Mesothelial cell of epicardium (in vitro differentiated cells): ENCODE measurements around the gene AIDA. TPM values are rescaled to one million over a fixed set of nuclear protein-coding genes. Genes with fewer than 3 reads are reported as not detected.

Experiments used
- DNase-seq, 2 experiments: peaks; one replicate each; pipeline ENCODE4 v3.0.0; 2021; ENCODE audit warnings: low spot score in 2 of 2; ENCODE audit not compliant: unreplicated experiment in 2 of 2
- H3K27ac Mint-ChIP-seq: 2 replicates; pipeline ENCODE4 v1.8.0; 2021; ENCODE audit warnings: mixed read lengths
- H3K27me3 Mint-ChIP-seq: 2 replicates; pipeline ENCODE4 v1.8.0; 2021; ENCODE audit warnings: low read depth, mixed read lengths
- H3K36me3 Mint-ChIP-seq: 2 replicates; pipeline ENCODE4 v1.8.0; 2021; ENCODE audit warnings: mixed read lengths
- H3K4me1 Mint-ChIP-seq: 2 replicates; pipeline ENCODE4 v1.8.0; 2021; ENCODE audit warnings: mixed read lengths
- H3K4me3 Mint-ChIP-seq: 2 replicates; pipeline ENCODE4 v1.8.0; 2021; ENCODE audit warnings: mild to moderate bottlenecking, moderate library complexity, mixed read lengths
- H3K9me3 Mint-ChIP-seq: 2 replicates; pipeline ENCODE4 v1.8.0; 2021; ENCODE audit warnings: mixed read lengths
- CTCF ChIP-seq: fragments of 200-600 bp; sonication (generic); IDR thresholded peaks from one replicate; pipeline ENCODE4 v1.5.0; 2021; ENCODE audit warnings: antibody characterized with exemption; ENCODE audit not compliant: unreplicated experiment
- total RNA-seq: library from RNA; stranded (reverse); gene quantifications from 3 replicates; pipeline ENCODE4 v1.2.1, GENCODE V29; 2021

AIDA gene
- total RNA-seq, 1 donor from 2014 or later = 38.6 TPM

GRCh38 chr1:222627232-222627631 lies 85.1 kb downstream of the AIDA start:
- H3K27me3 Mint-ChIP-seq = no peaks in the 10 kb centered on the region
- H3K4me3 Mint-ChIP-seq = no peak overlapping the region
- TF ChIP-seq CTCF = no peak
- peaks cover 53% of the 10 kb centered on the region for H3K36me3 Mint-ChIP-seq
- H3K4me1 Mint-ChIP-seq = peaks cover 5% of the 10 kb centered on the region
- H3K27ac Mint-ChIP-seq = no peak overlapping the region
- DNase-seq = no peak
- no peaks in the 10 kb centered on the region for H3K9me3 Mint-ChIP-seq

GRCh38 chr1:222624214-222624613 lies 88.1 kb downstream of the AIDA start:
- H3K4me1 Mint-ChIP-seq = peaks cover 24% of the 10 kb centered on the region
- TF ChIP-seq CTCF = no peak
- H3K27me3 Mint-ChIP-seq = no peaks in the 10 kb centered on the region
- no peak overlapping the region for H3K4me3 Mint-ChIP-seq
- no peak for DNase-seq
- no peaks in the 10 kb centered on the region for H3K9me3 Mint-ChIP-seq
- no peak overlapping the region for H3K27ac Mint-ChIP-seq
- peaks cover 46% of the 10 kb centered on the region for H3K36me3 Mint-ChIP-seq

GRCh38 chr1:222623458-222623857 lies 88.8 kb downstream of the AIDA start:
- H3K36me3 Mint-ChIP-seq = peaks cover 39% of the 10 kb centered on the region
- peaks cover 28% of the 10 kb centered on the region for H3K4me1 Mint-ChIP-seq
- DNase-seq = no peak

GRCh38 chr1:222622765-222623164 lies 89.5 kb downstream of the AIDA start:
- no peak for DNase-seq
- Mint-ChIP-seq H3K27ac (no peak overlapping the region), H3K4me3 (no peak overlapping the region), H3K36me3 (peaks cover 32% of the 10 kb centered on the region), H3K4me1 (peaks cover 28% of the 10 kb centered on the region), H3K9me3 (no peaks in the 10 kb centered on the region), H3K27me3 (no peaks in the 10 kb centered on the region)
- TF ChIP-seq CTCF = no peak

More at GRCh38 chr1:222623458-222623857, 88.8 kb downstream of the AIDA start:
- TF ChIP-seq CTCF = no peak
- Mint-ChIP-seq H3K4me3 (no peak overlapping the region), H3K27me3 (no peaks in the 10 kb centered on the region), H3K27ac (no peak overlapping the region), H3K9me3 (no peaks in the 10 kb centered on the region)

- Mint-ChIP-seq H3K9me3 (no peaks in the 10 kb centered on the region), H3K36me3 (peaks cover 17% of the 10 kb centered on the region), H3K4me3 (no peak overlapping the region), H3K27ac (no peak overlapping the region), H3K27me3 (peaks cover 2% of the 10 kb centered on the region), H3K4me1 (peaks cover 33% of the 10 kb centered on the region)
- no peak for DNase-seq
- no peak for TF ChIP-seq CTCF
These were observed 91.7 kb downstream of the AIDA start for GRCh38 chr1:222620566-222620965.
